ENCODE results near the gene TPP1.

Gene TPP1

GRCh38 chr11:6660712-6661111, 41.5 kb upstream of the TPP1 start:
- Histone ChIP-seq H3K4me3 (replicated peaks; ENCODE audit: low read depth, low read length) (no peak overlapping the region), H3K36me3 (ENCODE audit: control insufficient read depth, insufficient read depth, low read length) (no peaks in the 10 kb centered on the region), H3K27me3 (replicated peaks; ENCODE audit: control insufficient read depth, insufficient read depth, low read length) (no peaks in the 10 kb centered on the region; the same call in 1 of the 2 replicates)
- no peak for DNase-seq (ENCODE audit: extremely low read depth, insufficient read length)
- no peak for TF ChIP-seq CTCF (IDR thresholded peaks at IDR 0.05; ENCODE audit: insufficient read depth, low read length, poor library complexity, severe bottlenecking)

GRCh38 chr11:6658647-6659046, 39.4 kb upstream of the TPP1 start:
- TF ChIP-seq CTCF (IDR thresholded peaks at IDR 0.05; ENCODE audit: insufficient read depth, low read length, poor library complexity, severe bottlenecking): no peak
- no peaks in the 10 kb centered on the region for H3K36me3 ChIP-seq (ENCODE audit: control insufficient read depth, insufficient read depth, low read length)
- DNase-seq (ENCODE audit: extremely low read depth, insufficient read length): no peak
- H3K4me3 ChIP-seq (replicated peaks; ENCODE audit: low read depth, low read length): no peak overlapping the region
- H3K27me3 ChIP-seq (replicated peaks; ENCODE audit: control insufficient read depth, insufficient read depth, low read length): peaks cover 5% of the 10 kb centered on the region

GRCh38 chr11:6657346-6657745, 38.1 kb upstream of the TPP1 start:
- no peak for DNase-seq (ENCODE audit: extremely low read depth, insufficient read length)
- Histone ChIP-seq H3K36me3 (ENCODE audit: control insufficient read depth, insufficient read depth, low read length) (no peaks in the 10 kb centered on the region), H3K4me3 (replicated peaks; ENCODE audit: low read depth, low read length) (no peak overlapping the region), H3K27me3 (replicated peaks; ENCODE audit: control insufficient read depth, insufficient read depth, low read length) (peaks cover 5% of the 10 kb centered on the region)
- TF ChIP-seq CTCF (IDR thresholded peaks at IDR 0.05; ENCODE audit: insufficient read depth, low read length, poor library complexity, severe bottlenecking): no peak

- TF ChIP-seq CTCF (IDR thresholded peaks at IDR 0.05; ENCODE audit: insufficient read depth, low read length, poor library complexity, severe bottlenecking): no peak
- no peaks in the 10 kb centered on the region for H3K36me3 ChIP-seq (ENCODE audit: control insufficient read depth, insufficient read depth, low read length)
- H3K4me3 ChIP-seq (replicated peaks; ENCODE audit: low read depth, low read length): no peak overlapping the region
- H3K27me3 ChIP-seq (replicated peaks; ENCODE audit: control insufficient read depth, insufficient read depth, low read length): peaks cover 5% of the 10 kb centered on the region
- no peak for DNase-seq (ENCODE audit: extremely low read depth, insufficient read length)
These were observed 37.7 kb upstream of the TPP1 start for GRCh38 chr11:6656936-6657335.

- Histone ChIP-seq H3K4me3 (replicated peaks; ENCODE audit: low read depth, low read length) (no peak overlapping the region), H3K27me3 (replicated peaks; ENCODE audit: control insufficient read depth, insufficient read depth, low read length) (peaks cover 5% of the 10 kb centered on the region), H3K36me3 (ENCODE audit: control insufficient read depth, insufficient read depth, low read length) (no peaks in the 10 kb centered on the region)
- TF ChIP-seq CTCF (IDR thresholded peaks at IDR 0.05; ENCODE audit: insufficient read depth, low read length, poor library complexity, severe bottlenecking): no peak
- DNase-seq (ENCODE audit: extremely low read depth, insufficient read length): no peak
These were observed 37.3 kb upstream of the TPP1 start for GRCh38 chr11:6656584-6656915.

All from GM06990 (cell line).